HG02870 (cell line): ENCODE results near the gene TLNRD1.

Experiments used
- ATAC-seq: cut with Tn5 transposase; IDR thresholded peaks from one replicate; pipeline ENCODE4 v1.9.1; 2021; ENCODE audit warnings: mild to moderate bottlenecking, moderate library complexity; ENCODE audit not compliant: unreplicated experiment

Gene TLNRD1

GRCh38 chr15:81001152-81002008 lies 657 bp downstream of the TLNRD1 start:
- peak; percentile 23 for ATAC-seq

GRCh38 chr15:81002009-81002330 lies 1.2 kb downstream of the TLNRD1 start:
- no peak for ATAC-seq

- ATAC-seq: no peak
These were observed 1.8 kb downstream of the TLNRD1 start for GRCh38 chr15:81002331-81003096.

- no peak for ATAC-seq
These were observed 2.3 kb downstream of the TLNRD1 start for GRCh38 chr15:81003097-81003350.

GRCh38 chr15:81006124-81006523 lies 5.4 kb downstream of the TLNRD1 start:
- ATAC-seq: no peak

- no peak for ATAC-seq
These were observed 6.8 kb downstream of the TLNRD1 start for GRCh38 chr15:81007428-81008064.

- no peak for ATAC-seq
These were observed 7.6 kb downstream of the TLNRD1 start for GRCh38 chr15:81008312-81008711.

- ATAC-seq: no peak
These were observed 9.4 kb downstream of the TLNRD1 start for GRCh38 chr15:81010086-81010485.

- no peak for ATAC-seq
These were observed 10.9 kb downstream of the TLNRD1 start for GRCh38 chr15:81011593-81011992.

- ATAC-seq: no peak
These were observed 11.9 kb downstream of the TLNRD1 start for GRCh38 chr15:81012588-81012987.

- no peak for ATAC-seq
These were observed 12.7 kb downstream of the TLNRD1 start for GRCh38 chr15:81013396-81013929.

- no peak for ATAC-seq
These were observed 13.8 kb downstream of the TLNRD1 start for GRCh38 chr15:81014446-81015093.

- no peak for ATAC-seq
These were observed 15.1 kb downstream of the TLNRD1 start for GRCh38 chr15:81015621-81016488.

GRCh38 chr15:81016489-81017068 lies 15.9 kb downstream of the TLNRD1 start:
- ATAC-seq: no peak

GRCh38 chr15:81018197-81018596 lies 17.5 kb downstream of the TLNRD1 start:
- no peak for ATAC-seq

- no peak for ATAC-seq
These were observed 20.6 kb downstream of the TLNRD1 start for GRCh38 chr15:81021321-81021720.

- ATAC-seq: peak; percentile 90
These were observed 23.0 kb downstream of the TLNRD1 start for GRCh38 chr15:81023483-81024264.

- ATAC-seq: no peak
These were observed 23.6 kb downstream of the TLNRD1 start for GRCh38 chr15:81024265-81024872.

- no peak for ATAC-seq
These were observed 24.2 kb downstream of the TLNRD1 start for GRCh38 chr15:81024936-81025335.
